ENCODE data around the gene PLCL2.

Gene PLCL2

GRCh38 chr3:17030956-17031652 is 146.3 kb downstream of the PLCL2 start:
- Histone ChIP-seq H3K9ac (ENCODE audit: low read length) (no peak overlapping the region), H3K27ac (ENCODE audit: low read length) (no peak overlapping the region), H3K9me3 (ENCODE audit: control insufficient read depth, low read depth, low read length) (no peaks in the 10 kb centered on the region), H3K27me3 (ENCODE audit: control insufficient read depth, insufficient read depth, low read length) (no peaks in the 10 kb centered on the region), H3K36me3 (ENCODE audit: control insufficient read depth, low read depth, low read length) (no peaks in the 10 kb centered on the region), H3K4me1 (ENCODE audit: control insufficient read depth, low read depth, low read length) (peaks cover 4% of the 10 kb centered on the region), H3K4me3 (ENCODE audit: low read length) (no peak overlapping the region)

- H3K9me3 ChIP-seq (ENCODE audit: control insufficient read depth, low read depth, low read length) = no peaks in the 10 kb centered on the region
- H3K4me3 ChIP-seq (ENCODE audit: low read length) = no peak overlapping the region
- no peak overlapping the region for H3K9ac ChIP-seq (ENCODE audit: low read length)
- H3K27ac ChIP-seq (ENCODE audit: low read length) = no peak overlapping the region
- no peaks in the 10 kb centered on the region for H3K36me3 ChIP-seq (ENCODE audit: control insufficient read depth, low read depth, low read length)
- H3K4me1 ChIP-seq (ENCODE audit: control insufficient read depth, low read depth, low read length) = peaks cover 4% of the 10 kb centered on the region
- H3K27me3 ChIP-seq (ENCODE audit: control insufficient read depth, insufficient read depth, low read length) = no peaks in the 10 kb centered on the region
Measured at GRCh38 chr3:17032407-17033034, 147.8 kb downstream of the PLCL2 start.

GRCh38 chr3:17033516-17034168 is 148.9 kb downstream of the PLCL2 start:
- Histone ChIP-seq H3K27me3 (ENCODE audit: control insufficient read depth, insufficient read depth, low read length) (no peaks in the 10 kb centered on the region), H3K4me3 (ENCODE audit: low read length) (no peak overlapping the region), H3K27ac (ENCODE audit: low read length) (no peak overlapping the region), H3K9me3 (ENCODE audit: control insufficient read depth, low read depth, low read length) (no peaks in the 10 kb centered on the region), H3K9ac (ENCODE audit: low read length) (no peak overlapping the region), H3K36me3 (ENCODE audit: control insufficient read depth, low read depth, low read length) (no peaks in the 10 kb centered on the region), H3K4me1 (ENCODE audit: control insufficient read depth, low read depth, low read length) (peaks cover 4% of the 10 kb centered on the region)

GRCh38 chr3:17035033-17035432 is 150.3 kb downstream of the PLCL2 start:
- Histone ChIP-seq H3K9me3 (ENCODE audit: control insufficient read depth, low read depth, low read length) (no peaks in the 10 kb centered on the region), H3K27me3 (ENCODE audit: control insufficient read depth, insufficient read depth, low read length) (no peaks in the 10 kb centered on the region), H3K27ac (ENCODE audit: low read length) (no peak overlapping the region), H3K4me3 (ENCODE audit: low read length) (no peak overlapping the region), H3K36me3 (ENCODE audit: control insufficient read depth, low read depth, low read length) (no peaks in the 10 kb centered on the region), H3K9ac (ENCODE audit: low read length) (no peak overlapping the region), H3K4me1 (ENCODE audit: control insufficient read depth, low read depth, low read length) (peaks cover 4% of the 10 kb centered on the region)

GRCh38 chr3:17035966-17036365 is 151.2 kb downstream of the PLCL2 start:
- H3K9ac ChIP-seq (ENCODE audit: low read length) = no peak overlapping the region
- H3K4me3 ChIP-seq (ENCODE audit: low read length) = no peak overlapping the region
- H3K27me3 ChIP-seq (ENCODE audit: control insufficient read depth, insufficient read depth, low read length) = no peaks in the 10 kb centered on the region
- no peaks in the 10 kb centered on the region for H3K36me3 ChIP-seq (ENCODE audit: control insufficient read depth, low read depth, low read length)
- peaks cover 4% of the 10 kb centered on the region for H3K4me1 ChIP-seq (ENCODE audit: control insufficient read depth, low read depth, low read length)
- no peaks in the 10 kb centered on the region for H3K9me3 ChIP-seq (ENCODE audit: control insufficient read depth, low read depth, low read length)
- no peak overlapping the region for H3K27ac ChIP-seq (ENCODE audit: low read length)

- H3K36me3 ChIP-seq (ENCODE audit: control insufficient read depth, low read depth, low read length) = no peaks in the 10 kb centered on the region
- no peaks in the 10 kb centered on the region for H3K27me3 ChIP-seq (ENCODE audit: control insufficient read depth, insufficient read depth, low read length)
- no peaks in the 10 kb centered on the region for H3K9me3 ChIP-seq (ENCODE audit: control insufficient read depth, low read depth, low read length)
- no peak overlapping the region for H3K4me3 ChIP-seq (ENCODE audit: low read length)
- H3K27ac ChIP-seq (ENCODE audit: low read length) = no peak overlapping the region
- no peak overlapping the region for H3K9ac ChIP-seq (ENCODE audit: low read length)
- H3K4me1 ChIP-seq (ENCODE audit: control insufficient read depth, low read depth, low read length) = no peaks in the 10 kb centered on the region
Measured at GRCh38 chr3:17038141-17038540, 153.4 kb downstream of the PLCL2 start.

GRCh38 chr3:17038900-17039553 is 154.3 kb downstream of the PLCL2 start:
- Histone ChIP-seq H3K27ac (ENCODE audit: low read length) (no peak overlapping the region), H3K27me3 (ENCODE audit: control insufficient read depth, insufficient read depth, low read length) (no peaks in the 10 kb centered on the region), H3K4me3 (ENCODE audit: low read length) (no peak overlapping the region), H3K9me3 (ENCODE audit: control insufficient read depth, low read depth, low read length) (no peaks in the 10 kb centered on the region), H3K9ac (ENCODE audit: low read length) (no peak overlapping the region), H3K4me1 (ENCODE audit: control insufficient read depth, low read depth, low read length) (no peaks in the 10 kb centered on the region), H3K36me3 (ENCODE audit: control insufficient read depth, low read depth, low read length) (no peaks in the 10 kb centered on the region)

- Histone ChIP-seq H3K9me3 (ENCODE audit: control insufficient read depth, low read depth, low read length) (no peaks in the 10 kb centered on the region), H3K4me1 (ENCODE audit: control insufficient read depth, low read depth, low read length) (no peaks in the 10 kb centered on the region), H3K9ac (ENCODE audit: low read length) (no peak overlapping the region), H3K4me3 (ENCODE audit: low read length) (no peak overlapping the region), H3K36me3 (ENCODE audit: control insufficient read depth, low read depth, low read length) (no peaks in the 10 kb centered on the region), H3K27me3 (ENCODE audit: control insufficient read depth, insufficient read depth, low read length) (no peaks in the 10 kb centered on the region), H3K27ac (ENCODE audit: low read length) (no peak overlapping the region)
Measured at GRCh38 chr3:17039594-17039993, 154.8 kb downstream of the PLCL2 start.

- no peak overlapping the region for H3K27ac ChIP-seq (ENCODE audit: low read length)
Measured at GRCh38 chr3:17040322-17040989, 155.7 kb downstream of the PLCL2 start.

GRCh38 chr3:17040990-17041377 is 156.2 kb downstream of the PLCL2 start:
- H3K4me1 ChIP-seq (ENCODE audit: control insufficient read depth, low read depth, low read length) = peaks cover 4% of the 10 kb centered on the region
- no peaks in the 10 kb centered on the region for H3K27me3 ChIP-seq (ENCODE audit: control insufficient read depth, insufficient read depth, low read length)
- H3K4me3 ChIP-seq (ENCODE audit: low read length) = no peak overlapping the region
- H3K36me3 ChIP-seq (ENCODE audit: control insufficient read depth, low read depth, low read length) = no peaks in the 10 kb centered on the region
- no peak overlapping the region for H3K27ac ChIP-seq (ENCODE audit: low read length)
- H3K9ac ChIP-seq (ENCODE audit: low read length) = no peak overlapping the region
- no peaks in the 10 kb centered on the region for H3K9me3 ChIP-seq (ENCODE audit: control insufficient read depth, low read depth, low read length)

More at GRCh38 chr3:17040322-17040989, 155.7 kb downstream of the PLCL2 start:
- H3K4me3 ChIP-seq (ENCODE audit: low read length) = no peak overlapping the region
- no peaks in the 10 kb centered on the region for H3K4me1 ChIP-seq (ENCODE audit: control insufficient read depth, low read depth, low read length)
- H3K9me3 ChIP-seq (ENCODE audit: control insufficient read depth, low read depth, low read length) = no peaks in the 10 kb centered on the region
- no peaks in the 10 kb centered on the region for H3K27me3 ChIP-seq (ENCODE audit: control insufficient read depth, insufficient read depth, low read length)
- H3K9ac ChIP-seq (ENCODE audit: low read length) = no peak overlapping the region
- no peaks in the 10 kb centered on the region for H3K36me3 ChIP-seq (ENCODE audit: control insufficient read depth, low read depth, low read length)

GRCh38 chr3:17044855-17045254 is 160.1 kb downstream of the PLCL2 start:
- Histone ChIP-seq H3K9ac (ENCODE audit: low read length) (no peak overlapping the region), H3K27ac (ENCODE audit: low read length) (no peak overlapping the region), H3K9me3 (ENCODE audit: control insufficient read depth, low read depth, low read length) (no peaks in the 10 kb centered on the region), H3K4me3 (ENCODE audit: low read length) (no peak overlapping the region), H3K4me1 (ENCODE audit: control insufficient read depth, low read depth, low read length) (peaks cover 24% of the 10 kb centered on the region), H3K36me3 (ENCODE audit: control insufficient read depth, low read depth, low read length) (no peaks in the 10 kb centered on the region), H3K27me3 (ENCODE audit: control insufficient read depth, insufficient read depth, low read length) (no peaks in the 10 kb centered on the region)

Data from iPS-18a (cell line).